T-helper 22 cell (primary cell): ENCODE results near the gene DUSP8.
"Not testable (repeated sequence)": the region's sequence is repeated elsewhere in the genome, so short reads cannot be mapped to it uniquely, and the experiment has no call there.

ENCODE experiments used
- DNase-seq: peaks from one replicate; pipeline ENCODE4 v3.0.0-alpha.2; 2020; ENCODE audit warnings: low read depth

Gene DUSP8, protein sequence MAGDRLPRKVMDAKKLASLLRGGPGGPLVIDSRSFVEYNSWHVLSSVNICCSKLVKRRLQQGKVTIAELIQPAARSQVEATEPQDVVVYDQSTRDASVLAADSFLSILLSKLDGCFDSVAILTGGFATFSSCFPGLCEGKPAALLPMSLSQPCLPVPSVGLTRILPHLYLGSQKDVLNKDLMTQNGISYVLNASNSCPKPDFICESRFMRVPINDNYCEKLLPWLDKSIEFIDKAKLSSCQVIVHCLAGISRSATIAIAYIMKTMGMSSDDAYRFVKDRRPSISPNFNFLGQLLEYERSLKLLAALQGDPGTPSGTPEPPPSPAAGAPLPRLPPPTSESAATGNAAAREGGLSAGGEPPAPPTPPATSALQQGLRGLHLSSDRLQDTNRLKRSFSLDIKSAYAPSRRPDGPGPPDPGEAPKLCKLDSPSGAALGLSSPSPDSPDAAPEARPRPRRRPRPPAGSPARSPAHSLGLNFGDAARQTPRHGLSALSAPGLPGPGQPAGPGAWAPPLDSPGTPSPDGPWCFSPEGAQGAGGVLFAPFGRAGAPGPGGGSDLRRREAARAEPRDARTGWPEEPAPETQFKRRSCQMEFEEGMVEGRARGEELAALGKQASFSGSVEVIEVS

DNA sequence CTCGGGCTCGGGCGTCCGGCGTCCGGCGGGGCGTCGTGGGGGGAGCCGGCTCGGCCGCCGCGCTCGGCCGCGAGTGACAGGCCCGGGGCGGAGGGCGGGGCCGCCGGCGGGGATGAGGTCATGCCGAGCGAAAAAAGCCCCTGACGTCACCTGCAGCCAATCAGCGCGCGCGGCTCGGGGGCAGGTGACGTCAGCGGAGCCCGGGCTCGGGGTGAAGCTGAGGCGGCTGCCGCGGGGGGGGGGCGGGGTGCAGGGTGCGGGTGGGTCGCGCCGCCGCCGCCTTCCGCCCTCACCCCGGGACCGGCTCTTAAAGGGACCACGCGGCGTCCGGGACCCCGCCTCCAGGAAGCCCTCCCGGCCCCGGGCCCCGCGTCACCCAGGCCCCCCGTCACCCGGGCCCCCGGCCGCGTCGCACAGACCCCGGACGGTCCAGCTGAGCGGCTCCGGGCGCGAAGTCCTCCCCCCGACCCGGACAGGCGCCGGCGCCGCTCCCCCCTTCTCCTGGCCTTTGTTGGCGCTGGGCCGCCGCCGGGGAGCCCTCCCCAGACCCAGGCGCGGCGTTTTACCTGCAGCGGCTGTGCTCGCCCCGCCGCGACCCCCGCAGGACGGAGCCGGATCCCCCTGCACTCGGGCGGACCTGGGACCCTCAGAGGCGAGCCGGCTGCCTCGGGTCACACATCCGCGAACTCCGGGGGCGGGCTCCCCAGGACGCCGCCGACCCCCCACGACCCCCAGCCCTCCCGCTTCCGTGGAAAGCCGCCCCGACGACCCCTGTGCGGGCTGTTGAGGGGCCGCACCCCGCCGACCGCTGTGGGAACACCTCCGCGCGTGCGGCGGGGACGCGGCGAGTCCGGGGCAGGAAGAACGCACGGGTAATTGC is at the start of gene DUSP8:
Gene DUSP8, minus strand, starts transcription at position 75 of the 880 bp plus-strand sequence. CDS start 6,445 bp downstream, outside the sequence.
- peak; percentile 91 for DNase-seq

DNA sequence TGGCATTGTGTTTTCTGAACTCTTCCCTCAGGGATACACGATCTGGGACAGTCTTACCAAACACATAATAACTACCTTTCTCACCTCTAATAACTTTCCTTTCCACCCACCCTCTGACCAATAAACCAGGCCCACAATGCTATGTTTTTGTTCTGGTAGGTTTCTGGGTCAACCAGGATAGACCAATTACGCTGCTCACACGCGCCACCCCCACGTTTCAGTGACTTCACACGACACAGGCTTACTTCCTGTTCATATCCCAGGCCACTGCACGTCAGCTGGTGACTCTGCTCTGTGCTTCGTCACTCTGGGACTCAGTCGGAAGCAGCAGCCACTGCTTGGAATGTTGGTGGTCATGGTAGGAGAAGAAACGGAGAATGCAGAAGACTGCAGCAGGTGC is 47.4 kb upstream of the DUSP8 start:
- DNase-seq = no peak

DNA sequence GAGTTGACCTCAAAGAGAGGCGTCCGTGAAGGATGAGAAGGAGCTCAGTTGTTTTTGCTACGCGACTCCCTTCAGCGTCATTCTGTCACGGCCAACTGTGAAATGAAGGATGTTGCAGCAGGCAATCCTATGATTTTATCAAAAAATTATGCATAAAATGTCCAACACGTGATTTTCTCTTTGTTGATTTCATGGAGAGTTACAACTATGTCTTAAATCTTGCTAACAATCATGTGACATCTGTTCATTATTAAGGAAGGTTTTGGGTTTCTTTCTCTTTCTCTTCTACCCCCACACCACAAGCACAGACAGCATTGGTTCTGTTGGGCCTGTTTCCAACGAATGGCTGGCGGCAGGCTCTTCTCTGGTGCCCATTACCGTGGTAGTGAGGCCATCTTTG is 46.2 kb upstream of the DUSP8 start:
- no peak for DNase-seq

DNA sequence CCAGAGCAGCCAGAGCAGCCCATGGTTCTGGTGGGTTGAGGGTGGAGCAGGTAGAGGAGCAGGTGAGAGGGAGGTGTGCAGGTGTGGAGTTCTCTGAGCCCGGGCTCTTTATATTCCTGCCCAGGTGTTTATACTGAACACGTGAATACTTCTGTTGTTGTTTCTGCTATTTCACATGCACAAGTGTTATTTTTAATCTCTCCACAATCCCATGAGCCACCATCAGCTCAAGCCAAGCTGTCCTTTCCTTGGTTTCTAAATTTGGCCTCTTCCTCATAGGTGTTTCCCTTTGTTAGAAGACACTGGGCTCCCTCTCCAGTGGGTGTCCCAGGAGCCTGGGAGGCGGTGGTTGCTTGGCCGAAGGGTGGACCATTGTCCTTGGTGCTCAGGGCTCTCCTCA is 36.3 kb upstream of the DUSP8 start, which contains the start of gene KRTAP5-3:
Gene KRTAP5-3, minus strand, starts transcription at position 101 of the 400 bp plus-strand sequence. Its CDS starts 78 bp downstream, at position 23.
- DNase-seq = no peak

DNA sequence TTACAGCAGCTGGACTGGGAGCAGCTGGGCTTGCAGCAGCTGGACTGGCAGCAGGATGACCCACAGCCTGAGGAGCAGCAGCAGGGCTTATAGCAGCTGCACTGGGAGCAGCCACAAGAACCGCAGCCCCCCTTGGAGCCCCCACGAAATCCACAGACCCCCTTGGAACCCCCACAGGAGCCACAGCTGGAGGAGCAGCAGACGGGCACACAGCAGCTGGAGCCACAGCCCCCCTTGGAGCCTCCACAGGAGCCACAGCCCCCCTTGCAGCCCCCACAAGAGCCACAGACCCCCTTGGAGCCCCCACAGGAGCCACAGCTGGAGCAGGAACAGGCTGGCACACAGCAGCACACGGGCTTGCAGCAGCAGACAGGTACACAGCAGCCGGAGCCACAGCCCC is 35.8 kb upstream of the DUSP8 start:
- not testable (repeated sequence) for DNase-seq

DNA sequence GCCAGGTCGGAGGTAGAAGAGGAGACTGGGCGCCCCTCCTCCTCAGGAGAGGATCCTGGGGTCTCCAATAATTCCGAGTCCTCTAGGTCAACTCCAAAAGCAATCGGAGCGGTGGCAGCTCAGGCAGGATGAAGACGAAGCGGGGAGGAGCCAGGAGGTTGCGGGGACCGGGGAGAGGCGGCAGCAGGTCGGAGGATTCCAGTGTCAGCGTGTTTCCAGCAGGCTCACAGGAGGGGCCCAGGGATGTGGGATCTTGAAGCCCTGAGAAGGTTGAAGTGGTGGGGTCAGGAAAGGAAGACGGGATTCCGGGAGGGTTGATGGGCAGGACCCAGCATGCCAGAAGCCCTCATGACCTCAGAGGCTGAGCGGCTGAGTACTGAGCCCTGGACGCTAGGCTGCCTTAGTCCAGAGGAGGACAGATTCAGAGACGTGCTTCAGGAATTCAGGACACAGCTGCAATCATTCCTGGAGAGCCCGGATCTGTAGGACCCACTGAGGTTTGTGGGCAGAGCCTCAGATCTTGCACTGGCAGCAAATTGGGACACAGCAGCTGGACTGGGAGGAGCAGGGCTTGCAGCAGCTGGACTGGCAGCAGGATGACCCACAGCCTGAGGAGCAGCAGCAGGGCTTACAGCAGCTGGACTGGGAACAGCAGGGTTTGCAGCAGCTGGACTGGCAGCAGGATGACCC is 35.2 kb upstream of the DUSP8 start:
- DNase-seq = not testable (repeated sequence)

DNA sequence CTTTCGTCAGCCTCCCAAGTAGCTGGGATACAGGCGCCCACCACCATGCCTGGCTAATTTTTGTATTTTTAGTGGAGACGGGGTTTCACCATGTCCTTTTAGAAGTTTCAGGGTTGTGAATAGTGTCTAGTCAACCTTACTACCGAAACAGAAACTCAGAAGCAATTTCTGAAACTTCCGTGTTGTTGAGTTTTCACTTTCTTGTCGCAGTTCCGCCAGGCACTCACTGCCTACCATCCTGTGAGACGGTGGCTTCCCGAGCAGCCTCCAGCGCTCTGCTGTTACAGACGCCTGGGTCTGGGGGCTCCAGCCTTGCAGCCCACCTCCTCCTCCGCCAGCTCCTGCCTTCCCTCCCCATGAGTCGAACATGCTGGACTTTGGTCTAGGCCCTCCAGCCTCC is 33.9 kb upstream of the DUSP8 start:
- not testable (repeated sequence) for DNase-seq

DNA sequence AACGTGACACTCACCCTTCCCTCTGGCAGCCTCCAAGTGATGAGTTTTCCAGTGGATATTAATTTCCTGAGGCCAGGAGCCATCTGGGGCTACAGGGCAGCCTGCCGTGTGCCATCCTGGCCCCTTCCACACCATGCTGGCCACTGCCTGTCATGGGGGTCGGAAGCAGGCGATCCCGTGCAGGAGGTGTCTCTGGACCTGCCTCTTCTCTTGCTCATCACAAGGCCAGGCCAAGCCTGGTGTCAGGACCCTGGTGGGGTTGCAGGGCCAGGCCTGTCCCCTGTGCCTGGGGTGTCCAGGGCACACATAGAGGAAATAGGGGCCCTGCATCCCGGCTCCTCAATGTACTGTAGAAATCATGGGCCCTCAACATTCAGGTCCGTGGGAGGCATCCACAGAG is 32.6 kb upstream of the DUSP8 start:
- DNase-seq = no peak

DNA sequence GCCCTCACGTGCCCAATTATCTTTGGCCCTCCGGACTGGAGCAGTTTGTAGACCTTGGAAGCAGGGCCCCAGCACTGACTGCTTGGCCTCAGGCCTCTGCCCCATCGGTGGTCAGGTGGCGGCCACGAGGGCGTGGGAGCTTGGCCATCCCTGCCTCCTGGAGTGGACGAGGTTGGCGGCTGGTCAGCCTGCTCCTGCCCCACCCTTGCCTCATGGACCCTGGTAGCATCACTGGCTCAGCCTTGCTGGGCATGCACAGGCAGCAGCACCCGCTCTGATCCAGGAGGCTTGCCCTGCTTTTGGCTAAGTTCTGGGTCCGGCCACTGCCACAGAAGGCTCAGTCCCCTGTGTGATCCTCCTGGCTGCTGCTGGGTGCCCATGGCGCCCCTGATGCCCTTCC is 32.1 kb upstream of the DUSP8 start:
- no peak for DNase-seq

DNA sequence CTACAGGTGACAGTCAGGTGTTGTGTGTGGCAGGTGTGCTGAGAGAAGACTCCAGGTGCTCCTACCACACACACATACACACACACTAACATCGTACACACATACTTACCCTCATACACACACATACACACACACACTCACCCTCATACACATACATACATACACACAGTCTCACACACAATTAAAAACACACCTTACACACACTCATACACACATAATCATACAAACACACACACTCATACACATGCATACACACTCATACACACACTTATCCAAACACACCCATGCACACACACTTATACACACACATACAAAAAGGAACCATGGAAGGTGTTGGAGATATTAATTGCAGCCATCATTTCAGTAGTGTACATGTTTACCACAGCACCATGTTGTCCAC is 31.6 kb upstream of the DUSP8 start:
- DNase-seq = no peak

DNA sequence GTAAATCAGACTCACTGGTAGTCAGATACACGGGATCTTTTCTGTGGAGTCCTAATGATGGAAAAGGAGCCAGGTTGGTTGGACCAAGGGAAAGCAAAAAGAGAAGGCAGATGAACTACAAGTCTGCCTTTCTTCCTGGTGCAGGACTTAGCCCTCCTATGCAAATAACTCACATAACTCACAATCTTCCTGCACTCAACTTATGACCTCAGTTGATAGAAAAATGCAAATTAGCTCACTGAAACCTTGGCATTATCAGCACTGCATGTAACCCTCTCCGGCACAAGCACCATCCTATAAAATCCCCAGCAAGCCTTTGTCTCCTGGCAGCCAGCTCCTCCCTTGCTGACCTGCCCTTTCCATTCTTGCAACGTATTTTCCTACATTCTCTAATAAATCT is 29.6 kb upstream of the DUSP8 start:
- DNase-seq = not testable (repeated sequence)

DNA sequence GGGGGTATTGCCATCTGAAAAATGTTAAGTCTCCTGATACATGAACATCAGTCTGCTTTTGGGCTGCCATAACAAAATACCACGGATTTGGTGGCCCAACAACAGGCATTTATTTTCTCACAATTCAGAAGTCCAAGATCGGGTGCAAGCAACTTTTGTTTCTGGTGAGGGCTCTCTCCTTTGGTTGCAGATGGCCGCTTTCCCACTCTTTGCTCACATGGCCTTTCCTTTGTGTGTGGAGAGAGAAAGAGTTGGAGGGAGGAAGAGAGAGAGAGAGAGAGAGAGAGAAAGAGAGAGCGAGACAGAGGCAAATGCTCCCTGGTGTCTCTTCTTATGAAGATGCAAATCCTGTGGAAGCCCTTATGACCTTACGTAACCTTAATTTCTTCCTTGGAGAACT is 28.6 kb upstream of the DUSP8 start:
- no peak for DNase-seq

DNA sequence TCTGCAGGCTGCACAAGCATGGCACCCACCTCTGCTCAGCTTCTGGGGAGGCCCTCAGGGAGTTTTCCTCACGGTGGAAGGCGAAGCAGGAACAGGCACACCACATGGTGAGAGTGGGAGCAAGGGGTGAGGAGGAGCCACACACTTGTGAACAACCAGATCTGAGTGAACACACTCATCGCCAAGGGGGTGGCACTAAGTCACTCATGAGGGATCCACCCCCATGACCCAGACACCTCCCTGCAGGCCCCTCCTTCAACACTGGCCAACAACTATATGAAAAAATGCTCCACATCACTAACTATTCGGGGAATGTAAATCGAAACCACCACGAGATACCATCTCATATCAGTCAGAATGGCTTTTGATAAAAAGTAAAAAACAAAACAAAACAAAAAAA is 26.7 kb upstream of the DUSP8 start:
- DNase-seq = no peak

DNA sequence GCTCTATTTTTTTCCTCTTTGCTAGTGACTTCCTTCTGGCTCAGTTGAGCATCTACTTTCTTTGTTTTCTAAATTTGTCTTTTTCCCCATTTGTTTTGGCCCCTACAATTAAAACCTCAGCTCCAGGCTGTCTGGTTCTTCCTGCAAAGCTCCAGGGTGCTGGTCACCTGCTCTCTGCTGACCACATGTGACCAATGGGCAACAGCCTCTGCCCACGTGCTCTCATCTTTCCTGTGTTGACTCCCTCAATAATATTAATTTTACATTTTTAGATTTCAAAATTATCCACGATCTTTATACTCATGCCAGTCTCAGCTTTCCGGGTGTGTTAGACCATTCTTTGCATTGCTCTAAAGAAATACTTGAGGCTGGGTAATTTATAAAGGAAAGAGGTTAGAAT is 26.3 kb upstream of the DUSP8 start:
- not testable (repeated sequence) for DNase-seq

DNA sequence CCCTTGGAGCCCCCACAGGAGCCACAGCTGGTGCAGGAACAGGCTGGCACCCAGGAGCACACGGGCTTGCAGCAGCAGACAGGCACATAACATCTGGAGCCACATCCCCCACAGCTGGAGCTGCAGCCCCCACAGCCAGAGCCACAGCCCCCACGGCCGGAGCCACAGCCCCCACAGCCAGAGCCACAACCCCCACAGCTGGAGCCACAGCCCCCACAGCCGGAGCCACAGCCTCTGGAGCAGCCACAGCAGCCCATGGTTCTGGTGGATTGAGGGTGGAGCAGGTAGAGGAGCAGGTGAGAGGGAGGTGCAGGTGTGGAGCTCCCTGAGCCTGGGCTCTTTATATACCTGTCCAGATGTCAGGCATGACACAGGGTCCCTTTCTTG is 25.9 kb upstream of the DUSP8 start, which contains the start of gene KRTAP5-2:
Gene KRTAP5-2, minus strand, starts transcription at position 301 of the 387 bp plus-strand sequence. Its CDS starts 44 bp downstream, at position 257.
- no peak for DNase-seq

DNA sequence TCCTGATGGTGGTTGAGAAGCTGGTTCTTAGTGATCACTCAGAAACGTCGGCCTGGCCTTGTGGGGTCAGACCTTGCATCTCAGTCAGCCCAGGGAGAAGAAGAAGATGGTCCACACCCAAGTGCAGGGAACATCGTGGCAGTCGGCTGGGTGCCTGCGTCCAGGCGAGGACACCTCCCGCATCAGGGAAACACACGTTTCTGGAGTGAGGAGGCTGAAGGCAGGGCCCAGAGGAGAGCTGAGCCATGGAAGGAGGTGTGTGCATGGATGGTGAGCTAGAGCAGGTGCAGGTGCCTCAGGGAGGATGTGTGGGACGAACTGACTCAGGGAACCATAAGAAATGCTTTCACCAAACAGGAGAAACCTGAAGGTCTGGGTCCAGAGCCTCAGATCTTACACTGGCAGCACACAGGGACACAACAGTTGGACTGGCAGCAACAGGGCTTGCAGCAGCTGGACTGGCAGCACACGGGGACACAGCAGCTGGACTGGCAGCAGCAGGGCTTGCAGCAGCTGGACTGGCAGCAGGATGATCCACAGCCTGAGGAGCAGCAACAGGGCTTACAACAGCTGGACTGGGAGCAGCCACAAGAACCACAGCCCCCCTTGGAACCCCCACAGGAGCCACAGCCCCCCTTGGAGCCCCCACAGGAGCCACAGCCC is 25.4 kb upstream of the DUSP8 start:
- no peak for DNase-seq

DNA sequence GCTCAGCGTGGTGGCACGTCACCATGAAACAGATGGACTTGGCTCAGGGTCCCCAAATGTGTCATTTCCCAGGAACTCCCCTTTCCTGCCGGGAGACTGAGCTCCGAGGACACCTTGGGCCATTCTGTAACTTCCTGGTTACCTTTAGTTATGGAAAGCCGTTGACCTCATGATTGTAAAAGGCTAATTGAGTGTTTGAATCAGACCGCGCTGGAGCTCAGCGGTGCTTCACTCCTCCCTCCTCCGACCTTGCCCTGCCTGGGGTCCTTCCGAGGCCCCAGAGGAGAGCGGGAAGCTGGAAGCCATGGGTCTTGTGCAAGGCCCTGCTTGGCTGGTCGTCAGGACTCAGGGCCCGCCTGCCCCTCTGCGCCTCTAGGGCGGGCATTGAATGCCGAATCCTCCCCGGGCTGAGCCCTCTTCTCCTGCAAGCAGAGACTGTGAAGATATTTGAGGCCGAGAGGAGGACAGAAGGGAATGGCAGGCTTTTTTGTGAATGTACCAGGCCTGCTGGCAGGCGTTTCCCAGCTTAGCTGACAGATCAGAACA is 24.6 kb upstream of the DUSP8 start:
- DNase-seq = not testable (repeated sequence)

DNA sequence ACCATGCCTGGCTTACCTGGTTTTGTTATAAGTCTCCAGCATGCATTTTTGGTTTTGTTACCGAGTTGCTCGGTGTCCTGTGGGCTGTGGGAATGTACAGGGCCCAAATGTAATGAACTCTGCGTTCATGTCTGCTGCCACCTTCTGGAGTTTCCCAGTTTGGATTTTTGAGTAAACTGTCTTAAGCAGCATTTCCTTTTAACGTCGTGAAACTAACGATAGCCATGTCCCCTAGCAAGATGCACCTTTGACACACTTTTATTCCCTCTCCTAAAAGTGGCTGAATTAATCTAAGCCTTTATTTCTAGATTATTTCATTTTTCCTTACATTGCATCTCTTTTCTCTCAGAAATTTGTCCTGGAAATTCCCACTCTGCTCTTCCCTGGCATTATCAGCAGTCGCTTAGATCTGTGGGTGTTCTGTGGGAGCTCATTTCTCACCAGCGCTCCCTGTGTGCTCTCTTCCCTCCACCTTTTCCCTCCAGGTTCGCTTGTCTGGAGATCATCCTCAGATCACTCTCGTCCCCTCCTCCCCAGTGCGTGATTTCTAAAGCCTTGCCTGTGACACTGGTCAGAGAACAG is 24.0 kb upstream of the DUSP8 start:
- not testable (repeated sequence) for DNase-seq

DNA sequence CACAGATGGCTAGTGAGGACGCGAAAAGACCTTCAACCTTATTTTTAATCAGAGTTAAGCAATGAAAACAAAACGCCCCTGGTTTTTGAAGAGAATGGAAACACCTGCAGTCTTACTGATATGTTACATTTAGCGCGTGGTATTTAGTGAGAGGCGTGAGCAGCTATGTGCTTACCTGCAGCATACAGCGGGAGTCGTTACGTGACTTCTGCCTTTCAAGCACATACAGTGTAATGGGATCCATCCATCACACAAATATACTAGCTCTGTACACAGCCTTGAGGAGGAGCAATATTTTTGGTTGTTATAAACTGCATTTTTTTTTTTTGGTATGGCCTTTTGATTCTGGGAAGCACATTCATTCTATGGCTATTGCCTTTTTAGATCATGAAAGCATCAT is 20.6 kb upstream of the DUSP8 start:
- DNase-seq = no peak

DNA sequence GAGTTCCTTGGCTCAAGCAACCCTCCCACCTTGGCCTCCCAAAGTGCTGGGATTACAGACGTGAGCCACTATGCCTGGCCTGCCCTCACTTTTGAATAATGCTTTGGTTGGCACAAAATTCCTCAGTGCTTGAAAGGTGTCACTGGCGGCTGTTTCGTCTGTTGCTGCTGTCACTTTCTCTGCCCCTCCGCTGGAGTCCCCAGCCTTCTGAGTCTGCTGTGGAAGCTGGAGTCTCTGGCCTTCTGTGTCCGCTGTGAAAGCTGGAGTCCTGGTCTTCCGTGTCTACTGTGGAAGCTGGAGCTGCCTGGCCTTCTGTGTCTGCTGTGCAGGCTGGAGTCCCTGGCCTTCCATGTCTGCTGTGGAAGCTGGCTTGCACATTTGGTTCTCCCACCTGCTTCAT is 17.9 kb upstream of the DUSP8 start:
- no peak for DNase-seq
